ENCODE results near the gene NFS1. TPM values are rescaled to one million over a fixed set of nuclear protein-coding genes. Genes with fewer than 3 reads are reported as not detected.

Gene NFS1
- total and polyA plus RNA-seq, 2 of the 8 experiments (the other 6 are each of a cell fraction or from before 2014, with no cell fraction given), result 26.1 to 38.8 TPM

- TF ChIP-seq ATF2 (IDR thresholded peaks at IDR 0.05; ENCODE audit: low read length), result no peak
Measured at GRCh38 chr20:35657271-35657670, 41.9 kb downstream of the NFS1 start (continued).
